GM18526 (cell line): ENCODE results near the gene ZNF592.

Experiments used
- POLR2A ChIP-seq: IDR thresholded peaks from 3 replicates; pipeline ENCODE4 v1.6.1; 2011; ENCODE audit not compliant: insufficient read length; ENCODE audit errors: extremely low read depth

The ZNF592 gene

DNA sequence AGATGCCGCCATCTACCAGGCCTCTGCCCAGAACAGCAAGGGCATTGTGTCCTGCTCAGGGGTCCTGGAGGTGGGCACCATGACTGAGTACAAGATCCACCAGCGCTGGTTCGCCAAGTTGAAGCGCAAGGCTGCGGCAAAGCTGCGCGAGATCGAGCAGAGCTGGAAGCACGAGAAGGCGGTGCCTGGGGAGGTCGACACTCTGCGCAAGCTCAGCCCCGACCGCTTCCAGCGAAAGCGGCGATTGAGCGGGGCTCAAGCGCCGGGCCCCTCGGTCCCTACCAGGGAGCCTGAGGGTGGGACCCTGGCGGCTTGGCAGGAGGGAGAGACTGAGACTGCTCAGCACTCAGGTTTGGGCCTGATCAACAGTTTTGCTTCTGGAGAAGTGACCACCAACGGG is 91.3 kb downstream of the ZNF592 start:
- no peak for TF ChIP-seq POLR2A

DNA sequence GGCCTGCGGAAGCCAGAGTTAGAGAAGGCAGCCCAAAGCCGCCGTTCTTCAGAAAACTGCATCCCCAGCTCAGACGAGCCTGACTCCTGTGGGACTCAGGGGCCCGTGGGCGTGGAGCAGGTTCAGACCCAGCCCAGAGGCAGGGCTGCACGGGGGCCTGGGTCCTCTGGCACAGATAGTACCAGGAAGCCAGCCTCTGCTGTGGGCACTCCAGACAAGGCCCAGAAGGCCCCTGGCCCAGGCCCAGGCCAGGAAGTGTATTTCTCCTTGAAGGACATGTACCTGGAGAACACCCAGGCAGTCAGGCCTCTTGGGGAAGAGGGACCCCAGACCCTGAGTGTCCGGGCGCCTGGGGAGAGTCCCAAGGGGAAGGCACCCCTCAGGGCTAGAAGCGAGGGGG is 91.9 kb downstream of the ZNF592 start:
- TF ChIP-seq POLR2A = no peak

DNA sequence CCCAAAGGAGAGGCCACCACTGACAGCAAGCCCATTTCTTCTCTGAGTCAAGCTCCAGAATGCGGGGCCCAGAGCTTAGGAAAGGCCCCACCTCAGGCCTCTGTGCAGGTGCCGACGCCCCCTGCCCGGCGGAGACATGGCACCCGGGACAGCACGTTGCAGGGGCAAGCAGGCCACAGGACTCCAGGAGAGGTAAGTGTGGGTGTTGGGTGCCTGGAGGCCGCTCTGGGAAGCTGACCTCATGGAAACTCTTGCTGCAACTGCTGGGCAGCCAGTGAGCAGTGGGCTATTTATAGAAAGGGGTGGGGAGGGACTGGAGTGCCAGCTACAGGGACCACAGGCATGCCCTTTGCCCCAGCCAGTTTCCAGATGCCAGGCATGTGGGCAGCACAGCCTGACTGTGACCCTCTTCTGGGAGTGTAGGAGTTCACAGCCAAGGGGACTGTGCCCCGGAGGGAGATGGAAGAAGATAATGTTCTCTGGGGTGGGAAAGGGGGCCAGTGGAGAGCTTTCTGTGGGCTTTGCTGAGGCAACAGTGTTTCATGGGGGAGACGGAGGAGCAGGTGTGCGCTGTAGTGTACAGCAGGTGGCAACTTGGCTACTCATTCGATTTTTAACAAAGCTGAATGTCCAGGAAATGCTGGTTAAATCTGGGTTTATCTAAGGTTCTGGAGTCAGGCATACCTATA is 92.5 kb downstream of the ZNF592 start:
- no peak for TF ChIP-seq POLR2A

DNA sequence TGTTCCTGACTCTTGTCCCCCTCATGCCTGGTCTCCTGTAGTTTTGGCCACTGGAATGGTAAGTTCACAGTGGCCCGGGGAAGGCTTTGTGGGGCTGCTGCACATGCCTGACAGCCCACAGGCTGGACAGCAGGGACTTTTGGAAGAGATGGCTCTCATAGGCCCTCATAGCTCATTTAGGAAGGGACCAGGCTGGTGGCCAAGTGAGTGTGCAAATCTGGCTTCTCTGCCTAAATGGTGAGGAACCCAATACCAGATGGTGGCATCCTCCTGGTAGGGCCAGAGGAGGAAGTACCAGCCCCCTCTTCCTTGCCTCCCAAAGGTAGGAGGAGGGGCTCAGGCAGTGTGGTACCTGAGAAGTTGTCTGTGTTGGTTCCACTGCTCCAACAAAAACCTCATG is 94.4 kb downstream of the ZNF592 start:
- no peak for TF ChIP-seq POLR2A

DNA sequence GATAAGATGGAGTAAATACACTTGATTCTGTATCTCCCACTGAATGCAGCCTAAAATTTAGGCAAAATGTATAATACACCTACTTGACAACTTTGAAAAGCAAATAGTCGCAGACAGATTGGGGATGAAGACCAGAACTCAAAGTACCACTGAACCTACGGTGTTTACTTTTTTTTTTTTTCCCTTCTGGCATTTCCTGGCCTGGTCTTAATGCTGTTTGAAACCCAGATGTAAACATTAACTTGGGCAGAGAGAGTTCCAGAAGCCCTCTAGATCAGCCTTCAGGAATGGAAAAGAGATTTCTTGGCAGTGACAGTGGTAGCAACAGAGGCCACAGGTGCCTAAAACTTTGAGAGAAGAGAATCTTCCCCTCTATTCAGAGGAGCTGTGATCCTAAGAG is 96.6 kb downstream of the ZNF592 start:
- TF ChIP-seq POLR2A = no peak

DNA sequence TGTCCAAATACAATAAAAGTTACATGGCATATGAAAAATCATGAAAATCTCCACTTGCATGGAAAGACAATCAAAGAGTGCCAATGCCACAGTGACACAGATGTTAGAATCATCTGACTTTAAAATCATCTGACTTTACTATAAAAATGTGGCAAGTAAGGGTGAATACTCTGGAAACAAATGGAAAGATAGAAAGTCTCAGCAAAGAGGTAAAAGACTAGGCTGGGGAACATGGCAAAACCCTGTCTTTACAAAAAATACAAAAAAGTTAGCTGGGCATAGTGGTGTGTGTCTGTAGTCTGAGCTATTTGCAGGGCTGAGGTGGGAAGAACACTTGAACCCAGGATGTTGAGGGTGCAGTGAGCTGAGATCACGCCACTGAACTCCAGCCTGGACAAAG is 97.9 kb downstream of the ZNF592 start:
- TF ChIP-seq POLR2A = no peak

DNA sequence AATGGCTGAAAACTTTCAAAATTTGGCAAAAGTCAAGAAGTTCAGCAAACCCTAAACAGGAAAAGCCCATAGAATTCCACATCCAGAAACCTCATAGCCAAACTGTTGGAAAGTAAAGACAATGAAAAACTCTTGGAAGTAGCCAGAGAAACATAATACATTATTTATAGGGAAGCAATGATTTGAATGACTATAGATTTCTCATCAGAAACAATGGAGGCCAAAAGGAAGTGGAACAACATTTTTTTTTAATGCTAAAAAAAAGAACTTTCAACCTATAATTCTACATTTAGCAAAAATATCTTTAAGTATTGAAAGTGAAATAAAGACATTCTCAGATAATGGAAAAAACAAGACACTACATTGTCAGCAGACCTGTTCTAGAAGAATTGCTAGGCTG is 99.0 kb downstream of the ZNF592 start:
- no peak for TF ChIP-seq POLR2A

DNA sequence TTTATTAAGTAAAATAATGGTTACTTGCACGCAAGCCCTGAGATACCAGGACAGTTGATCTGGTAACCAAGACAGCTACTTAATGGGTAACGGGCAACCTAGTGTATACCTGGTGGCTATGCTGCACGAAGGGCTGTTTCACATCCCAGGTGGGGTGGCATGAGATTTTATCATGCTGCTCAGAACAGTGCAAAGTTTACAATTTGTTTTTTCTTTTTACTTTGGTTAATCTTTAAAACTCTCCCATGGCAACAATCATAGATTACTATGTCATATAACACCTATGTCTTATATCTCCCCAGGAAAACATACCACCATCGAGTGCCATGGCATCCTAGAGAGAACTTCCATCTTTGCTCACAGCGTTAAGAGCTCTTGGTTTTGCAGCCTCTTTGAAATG is 103.8 kb downstream of the ZNF592 start:
- no peak for TF ChIP-seq POLR2A

DNA sequence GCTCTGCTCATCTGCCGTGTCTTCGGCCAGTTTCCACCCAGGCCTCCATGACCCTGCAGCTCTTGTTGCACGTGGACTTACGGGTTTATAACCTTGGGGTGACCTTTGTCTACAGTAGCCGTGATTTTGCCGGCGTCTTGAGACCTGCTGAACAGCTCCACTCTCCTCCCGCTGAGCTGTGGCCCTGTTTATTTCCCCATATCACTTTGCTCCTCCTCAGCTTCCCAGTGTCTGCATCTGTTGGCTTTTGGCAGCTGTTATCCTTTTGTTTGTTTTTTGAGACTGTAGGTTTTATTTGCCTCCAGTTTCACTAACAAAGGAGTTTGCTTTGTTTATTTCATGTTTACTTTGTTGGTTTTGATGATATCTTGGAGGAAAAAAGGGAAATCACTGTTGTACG is 106.7 kb downstream of the ZNF592 start:
- TF ChIP-seq POLR2A = no peak

DNA sequence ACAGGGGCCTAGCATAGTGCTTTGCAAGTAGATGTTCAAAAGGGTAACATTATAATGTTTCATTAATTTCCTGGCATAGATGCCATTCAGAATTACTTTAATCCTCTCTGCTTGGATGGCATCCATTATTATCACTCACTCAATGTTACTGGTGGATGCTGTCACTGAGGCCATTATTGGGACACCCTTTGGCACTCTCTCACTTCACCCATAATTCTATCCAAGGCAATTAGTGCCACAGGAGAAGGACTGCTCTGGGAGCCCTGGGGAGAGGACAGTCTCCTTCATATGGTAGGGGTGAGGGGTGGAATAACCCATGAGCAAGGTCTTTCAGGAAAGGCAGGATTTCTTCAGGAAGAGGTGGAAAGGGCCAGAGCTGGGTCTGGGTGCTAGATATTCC is 107.4 kb downstream of the ZNF592 start:
- TF ChIP-seq POLR2A = no peak
